ENCODE data around the gene ARAP1. TPM values are rescaled to one million over a fixed set of nuclear protein-coding genes. Genes with fewer than 3 reads are reported as not detected.

The ARAP1 gene
- total RNA-seq, 1 experiment from 2014 or later, result 76.1 TPM

DNA sequence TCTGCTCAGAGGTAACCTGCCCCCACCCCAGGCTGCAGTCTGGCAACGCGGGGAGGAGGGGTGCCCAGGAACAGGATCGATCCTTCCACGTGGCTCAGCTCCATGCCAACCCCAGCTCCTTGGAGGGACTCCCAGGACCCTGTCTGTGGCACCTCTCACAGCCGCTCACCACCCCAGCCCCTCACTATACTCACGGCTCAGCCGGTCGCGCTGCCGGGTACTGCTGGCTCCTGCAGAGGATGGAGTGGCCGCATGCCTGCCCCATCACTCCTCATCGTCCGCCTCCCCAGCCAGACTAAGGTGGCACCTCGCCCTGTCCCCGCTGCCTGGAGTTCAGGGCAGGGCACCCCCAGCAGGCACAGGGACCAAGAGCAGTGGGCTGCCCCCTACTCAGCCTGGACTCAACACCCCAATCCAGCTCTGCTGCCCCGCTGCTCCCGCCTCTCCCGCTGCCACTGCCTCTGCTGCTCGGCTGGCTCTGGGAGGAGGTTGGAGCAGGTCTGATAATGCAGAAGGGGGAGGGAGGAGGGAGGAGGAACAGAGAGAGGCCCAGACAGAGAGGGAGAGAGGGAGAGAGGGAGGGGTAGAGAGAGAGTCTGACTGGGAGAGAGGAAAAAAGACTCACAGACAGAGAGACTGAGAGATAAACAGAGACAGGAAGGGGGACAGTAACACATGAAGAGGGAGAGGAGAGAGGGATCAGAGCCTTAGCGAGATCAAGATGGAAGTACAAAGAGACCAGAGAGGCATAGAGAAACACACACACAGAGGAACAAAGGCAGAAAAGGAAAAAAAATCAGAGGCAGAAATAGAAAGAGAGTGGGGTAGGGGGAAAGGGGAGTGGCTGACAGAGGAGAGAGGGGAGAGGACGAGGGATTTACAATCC is 78.0 kb downstream of the ARAP1 start, which contains the start of gene PDE2A:
TSS of gene PDE2A (minus strand) at position 480 of the 886 bp plus-strand sequence. CDS start at position 265, 215 bp downstream.
- Histone ChIP-seq H3K4me3 (ENCODE audit: low read length) (no peak within 1 kb of the TSS), H3K9me3 (ENCODE audit: low read length) (no peaks in the 10 kb centered on the region; the same call in 1 of the 2 replicates), H3K79me2 (ENCODE audit: low read length) (no peaks in the 10 kb centered on the region), H3K4me1 (ENCODE audit: low read length) (no peaks in the 10 kb centered on the region), H3K4me2 (ENCODE audit: low read depth, low read length, poor library complexity, severe bottlenecking) (no peak within 1 kb of the TSS), H3K9me2 (replicated peaks; ENCODE audit: insufficient read depth, low read length) (no peaks in the 10 kb centered on the region), H3K27me3 (ENCODE audit: low read length) (no peaks in the 10 kb centered on the region), H3K36me3 (ENCODE audit: insufficient read depth, low read length) (peaks cover 17% of the 10 kb centered on the region), H4K20me1 (ENCODE audit: insufficient read depth, low read depth, low read length) (peaks cover 18% of the 10 kb centered on the region; the same call in 1 of the 2 replicates), H3K9ac (ENCODE audit: low read length) (no peak within 1 kb of the TSS), H3K27ac (ENCODE audit: low read length) (no peak within 1 kb of the TSS), H2AFZ (ENCODE audit: low read length) (no peak within 1 kb of the TSS)
- DNase-seq, result no peak

- H4K20me1 ChIP-seq (ENCODE audit: insufficient read depth, low read depth, low read length), result peaks cover 16% of the 10 kb centered on the region; the same call in 1 of the 2 replicates
- H3K27me3 ChIP-seq (ENCODE audit: low read length), result no peaks in the 10 kb centered on the region
- no peaks in the 10 kb centered on the region for H3K79me2 ChIP-seq (ENCODE audit: low read length)
- H3K27ac ChIP-seq (ENCODE audit: low read length), result no peak overlapping the region
- H3K4me2 ChIP-seq (ENCODE audit: low read depth, low read length, poor library complexity, severe bottlenecking), result no peak overlapping the region
- peaks cover 7% of the 10 kb centered on the region for H3K9me3 ChIP-seq (ENCODE audit: low read length)
- DNase-seq, result no peak
- no peak overlapping the region for H2AFZ ChIP-seq (ENCODE audit: low read length)
- H3K4me3 ChIP-seq (ENCODE audit: low read length), result no peak overlapping the region
- H3K4me1 ChIP-seq (ENCODE audit: low read length), result no peaks in the 10 kb centered on the region
- H3K36me3 ChIP-seq (ENCODE audit: insufficient read depth, low read length), result peaks cover 25% of the 10 kb centered on the region
- H3K9ac ChIP-seq (ENCODE audit: low read length), result no peak overlapping the region
- H3K9me2 ChIP-seq (replicated peaks; ENCODE audit: insufficient read depth, low read length), result no peaks in the 10 kb centered on the region
Observed at GRCh38 chr11:72673284-72673942, 78.8 kb downstream of the ARAP1 start.

DNA sequence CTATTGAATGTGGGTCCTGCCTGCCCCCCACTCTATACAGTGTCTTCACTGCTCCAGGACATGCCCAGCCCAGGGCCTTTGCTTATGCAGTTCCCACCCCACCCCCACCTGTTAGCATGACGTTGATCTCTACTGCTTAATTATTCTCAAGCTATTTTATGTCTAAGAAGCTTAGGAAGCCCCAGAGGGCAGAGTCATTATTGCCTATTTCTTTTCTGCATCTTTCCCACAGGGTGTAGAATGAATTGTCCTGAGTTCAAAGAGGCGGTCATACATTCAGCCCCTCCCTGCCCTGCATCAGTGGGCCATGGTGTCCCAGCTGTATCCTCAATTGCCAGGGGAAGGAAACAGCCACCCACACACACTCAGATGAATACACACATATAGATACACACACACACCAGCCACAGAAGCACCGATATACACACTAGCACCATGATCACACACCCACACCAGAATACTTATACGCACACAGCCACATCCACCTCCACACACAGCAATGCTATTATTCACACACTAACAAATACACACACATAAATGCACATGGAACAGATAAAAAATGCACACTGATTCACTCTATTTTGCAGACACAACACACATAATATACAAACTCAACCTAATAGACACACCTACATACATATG is 79.5 kb downstream of the ARAP1 start:
- Histone ChIP-seq H3K27me3 (ENCODE audit: low read length) (no peaks in the 10 kb centered on the region), H3K4me1 (ENCODE audit: low read length) (no peaks in the 10 kb centered on the region), H4K20me1 (ENCODE audit: insufficient read depth, low read depth, low read length) (peaks cover 9% of the 10 kb centered on the region; the same call in 1 of the 2 replicates), H2AFZ (ENCODE audit: low read length) (no peak overlapping the region), H3K9me2 (replicated peaks; ENCODE audit: insufficient read depth, low read length) (no peaks in the 10 kb centered on the region), H3K36me3 (ENCODE audit: insufficient read depth, low read length) (peaks cover 32% of the 10 kb centered on the region), H3K9ac (ENCODE audit: low read length) (no peak overlapping the region), H3K79me2 (ENCODE audit: low read length) (no peaks in the 10 kb centered on the region), H3K27ac (ENCODE audit: low read length) (no peak overlapping the region), H3K9me3 (ENCODE audit: low read length) (peaks cover 14% of the 10 kb centered on the region), H3K4me2 (ENCODE audit: low read depth, low read length, poor library complexity, severe bottlenecking) (no peak overlapping the region), H3K4me3 (ENCODE audit: low read length) (no peak overlapping the region)
- no peak for DNase-seq

- no peak for DNase-seq
- Histone ChIP-seq H3K36me3 (ENCODE audit: insufficient read depth, low read length) (peaks cover 39% of the 10 kb centered on the region), H3K9me2 (replicated peaks; ENCODE audit: insufficient read depth, low read length) (no peaks in the 10 kb centered on the region), H3K4me2 (ENCODE audit: low read depth, low read length, poor library complexity, severe bottlenecking) (no peak overlapping the region), H3K9ac (ENCODE audit: low read length) (no peak overlapping the region), H2AFZ (ENCODE audit: low read length) (no peak overlapping the region), H3K9me3 (ENCODE audit: low read length) (peaks cover 16% of the 10 kb centered on the region), H3K27ac (ENCODE audit: low read length) (no peak overlapping the region), H3K4me1 (ENCODE audit: low read length) (no peaks in the 10 kb centered on the region), H3K79me2 (ENCODE audit: low read length) (no peaks in the 10 kb centered on the region), H3K4me3 (ENCODE audit: low read length) (no peak overlapping the region), H4K20me1 (ENCODE audit: insufficient read depth, low read depth, low read length) (peaks cover 4% of the 10 kb centered on the region; the same call in 1 of the 2 replicates), H3K27me3 (ENCODE audit: low read length) (no peaks in the 10 kb centered on the region)
Observed at GRCh38 chr11:72671152-72672099, 80.8 kb downstream of the ARAP1 start.

- DNase-seq, result no peak
- H3K9me3 ChIP-seq (ENCODE audit: low read length), result peaks cover 16% of the 10 kb centered on the region
Observed at GRCh38 chr11:72670041-72670440, 82.2 kb downstream of the ARAP1 start.

DNA sequence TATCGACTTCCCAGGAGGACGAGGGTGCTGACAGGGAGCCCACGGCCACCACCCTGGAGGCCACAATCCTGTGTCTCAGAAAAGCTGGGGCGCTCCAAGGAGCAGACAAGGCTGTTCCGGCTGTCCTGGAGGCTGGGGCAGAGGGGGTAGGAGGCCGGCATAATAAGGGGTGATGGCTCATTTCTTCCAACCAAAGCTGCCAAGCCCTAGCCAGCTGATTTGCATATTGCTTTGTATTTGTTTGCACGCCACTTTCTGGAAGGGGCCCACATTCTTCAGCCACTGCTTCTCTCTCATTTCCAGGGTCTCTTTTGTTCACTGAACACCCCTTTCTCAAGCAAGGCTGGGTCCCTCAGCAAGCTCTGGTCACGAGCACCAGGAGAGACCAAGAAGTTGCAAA is 82.7 kb downstream of the ARAP1 start:
- Histone ChIP-seq H3K79me2 (ENCODE audit: low read length) (no peaks in the 10 kb centered on the region), H3K4me1 (ENCODE audit: low read length) (no peaks in the 10 kb centered on the region), H2AFZ (ENCODE audit: low read length) (no peak overlapping the region), H3K4me2 (ENCODE audit: low read depth, low read length, poor library complexity, severe bottlenecking) (no peak overlapping the region), H3K36me3 (ENCODE audit: insufficient read depth, low read length) (peaks cover 39% of the 10 kb centered on the region), H3K9me2 (replicated peaks; ENCODE audit: insufficient read depth, low read length) (no peaks in the 10 kb centered on the region), H3K9me3 (ENCODE audit: low read length) (peaks cover 16% of the 10 kb centered on the region), H3K27ac (ENCODE audit: low read length) (no peak overlapping the region), H3K4me3 (ENCODE audit: low read length) (no peak overlapping the region), H3K9ac (ENCODE audit: low read length) (no peak overlapping the region), H4K20me1 (ENCODE audit: insufficient read depth, low read depth, low read length) (no peaks in the 10 kb centered on the region), H3K27me3 (ENCODE audit: low read length) (no peaks in the 10 kb centered on the region)
- no peak for DNase-seq

More at GRCh38 chr11:72670041-72670440, 82.2 kb downstream of the ARAP1 start:
- H3K9ac ChIP-seq (ENCODE audit: low read length), result no peak overlapping the region
- no peak overlapping the region for H3K4me2 ChIP-seq (ENCODE audit: low read depth, low read length, poor library complexity, severe bottlenecking)
- H2AFZ ChIP-seq (ENCODE audit: low read length), result no peak overlapping the region
- no peaks in the 10 kb centered on the region for H3K79me2 ChIP-seq (ENCODE audit: low read length)
- H3K36me3 ChIP-seq (ENCODE audit: insufficient read depth, low read length), result peaks cover 39% of the 10 kb centered on the region
- no peaks in the 10 kb centered on the region for H3K9me2 ChIP-seq (replicated peaks; ENCODE audit: insufficient read depth, low read length)
- no peaks in the 10 kb centered on the region for H3K4me1 ChIP-seq (ENCODE audit: low read length)
- H4K20me1 ChIP-seq (ENCODE audit: insufficient read depth, low read depth, low read length), result no peaks in the 10 kb centered on the region
- no peaks in the 10 kb centered on the region for H3K27me3 ChIP-seq (ENCODE audit: low read length)
- no peak overlapping the region for H3K4me3 ChIP-seq (ENCODE audit: low read length)
- H3K27ac ChIP-seq (ENCODE audit: low read length), result no peak overlapping the region

DNA sequence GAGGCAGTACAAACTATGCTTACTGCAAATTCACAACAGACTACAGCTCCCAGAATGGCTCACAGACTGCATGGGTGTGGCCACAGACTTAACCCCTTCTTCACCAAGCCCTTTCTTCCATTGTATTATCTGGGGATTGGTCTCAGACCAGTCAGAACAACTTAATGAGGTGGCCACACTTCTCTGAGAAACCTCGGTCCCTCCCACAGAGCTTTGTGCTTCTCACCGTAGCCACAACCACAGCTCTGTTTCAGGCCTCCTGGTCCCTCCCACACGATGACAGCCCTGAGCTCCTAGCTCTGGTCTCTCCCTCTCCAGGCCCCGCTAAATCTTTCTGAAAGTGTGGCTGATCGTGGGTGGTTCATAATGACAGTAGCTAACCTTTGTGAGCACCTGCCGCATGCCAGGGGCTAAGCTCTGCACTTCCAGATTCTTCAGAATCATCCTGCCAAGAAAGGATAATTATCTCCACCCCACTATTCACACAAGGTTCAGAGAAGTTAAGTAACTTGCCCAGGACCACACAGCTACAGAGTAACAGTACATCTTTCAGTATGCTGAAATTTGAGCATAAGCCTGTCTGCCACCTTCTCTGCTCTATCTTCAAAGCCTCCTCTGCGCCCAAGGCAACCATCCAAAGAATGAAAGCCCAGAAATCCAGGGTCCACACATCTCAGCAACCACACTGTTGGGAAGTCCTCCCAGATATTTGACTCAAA is 83.4 kb downstream of the ARAP1 start:
- H3K9ac ChIP-seq (ENCODE audit: low read length), result no peak overlapping the region
- DNase-seq, result no peak
- no peak overlapping the region for H2AFZ ChIP-seq (ENCODE audit: low read length)
- H3K9me2 ChIP-seq (replicated peaks; ENCODE audit: insufficient read depth, low read length), result no peaks in the 10 kb centered on the region
- H3K27ac ChIP-seq (ENCODE audit: low read length), result no peak overlapping the region
- no peak overlapping the region for H3K4me2 ChIP-seq (ENCODE audit: low read depth, low read length, poor library complexity, severe bottlenecking)
- no peaks in the 10 kb centered on the region for H3K79me2 ChIP-seq (ENCODE audit: low read length)
- no peak overlapping the region for H3K4me3 ChIP-seq (ENCODE audit: low read length)
- no peaks in the 10 kb centered on the region for H4K20me1 ChIP-seq (ENCODE audit: insufficient read depth, low read depth, low read length)
- no peaks in the 10 kb centered on the region for H3K4me1 ChIP-seq (ENCODE audit: low read length)
- peaks cover 39% of the 10 kb centered on the region for H3K36me3 ChIP-seq (ENCODE audit: insufficient read depth, low read length)
- H3K9me3 ChIP-seq (ENCODE audit: low read length), result peaks cover 16% of the 10 kb centered on the region
- no peaks in the 10 kb centered on the region for H3K27me3 ChIP-seq (ENCODE audit: low read length)
